Fibroblast of peridontal ligament (primary cell): ENCODE data around the gene BDNF.
"Not testable (repeated sequence)": the region's sequence is repeated elsewhere in the genome, so short reads cannot be mapped to it uniquely, and the experiment has no call there.

Experiments
- DNase-seq: peaks from one replicate; pipeline ENCODE4 v3.0.0-alpha.2; 2010; ENCODE audit errors: extremely low read depth

Gene BDNF

DNA sequence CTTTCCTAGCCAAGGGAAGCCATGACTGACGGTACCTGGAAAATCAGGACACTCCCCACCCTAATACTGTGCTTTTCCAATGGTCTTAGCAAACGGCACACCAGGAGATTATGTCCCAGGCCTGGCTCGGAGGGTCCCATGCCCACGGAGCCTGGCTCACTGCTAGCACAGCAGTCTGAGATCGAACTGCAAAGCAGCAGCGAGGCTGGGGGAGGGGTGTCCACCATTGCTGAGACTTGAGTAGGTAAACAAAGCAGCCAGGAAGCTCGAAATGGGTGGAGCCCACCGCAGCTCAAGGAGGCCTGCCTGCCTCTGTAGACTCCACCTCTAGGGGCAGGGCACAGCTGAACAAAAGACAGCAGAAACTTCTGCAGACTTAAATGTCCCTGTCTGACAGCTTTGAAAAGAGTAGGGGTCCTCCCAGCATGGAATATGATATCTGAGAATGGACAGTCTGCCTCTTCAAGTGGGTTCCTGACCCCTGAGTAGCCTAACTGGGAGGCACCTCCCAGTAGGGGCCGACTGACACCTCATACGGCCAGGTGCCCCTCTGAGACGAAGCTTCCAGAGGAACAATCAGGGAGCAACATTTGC lies 34.6 kb downstream of the BDNF start:
- DNase-seq = not testable (repeated sequence)

DNA sequence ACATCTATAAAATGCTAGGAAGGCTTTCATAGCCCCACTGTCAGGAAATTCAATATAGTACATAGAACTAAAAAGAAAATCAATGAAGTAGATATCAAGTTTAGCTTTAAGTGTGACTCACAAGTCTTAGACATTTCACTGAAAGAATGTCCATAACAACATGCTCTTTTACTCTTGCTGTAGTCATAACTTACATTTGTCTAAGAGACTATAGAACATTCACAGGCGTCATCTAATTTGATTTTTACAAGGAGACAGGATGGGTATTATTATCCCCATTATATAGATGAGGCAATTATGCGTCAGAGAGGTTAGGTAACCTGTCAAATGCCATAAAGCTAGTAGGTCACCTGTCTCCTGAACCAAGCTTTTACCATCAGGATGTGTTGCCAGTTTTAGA lies 36.9 kb downstream of the BDNF start:
- peak; percentile 28 for DNase-seq

DNA sequence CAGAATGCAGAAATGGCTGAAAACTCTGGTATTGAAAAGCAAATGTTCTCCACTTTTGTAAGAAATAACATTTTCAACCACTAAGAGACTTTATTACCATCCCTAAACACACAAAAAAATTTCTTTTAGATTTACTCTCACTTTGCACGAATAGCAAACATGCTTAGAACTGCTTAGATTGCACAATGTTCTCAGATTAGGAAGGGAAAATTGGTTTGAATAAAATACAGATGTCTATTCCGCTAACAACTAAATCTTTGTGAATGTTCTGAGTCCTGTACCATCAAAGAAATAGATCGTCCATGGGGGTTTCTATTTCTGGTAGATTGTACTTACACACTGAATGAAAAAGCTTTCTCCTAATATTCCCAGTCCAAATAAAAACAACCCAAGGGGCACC lies 40.1 kb downstream of the BDNF start:
- peak; percentile 52 for DNase-seq

GRCh38 chr11:27658535-27659236 lies 41.6 kb downstream of the BDNF start:
- DNase-seq = no peak

DNA sequence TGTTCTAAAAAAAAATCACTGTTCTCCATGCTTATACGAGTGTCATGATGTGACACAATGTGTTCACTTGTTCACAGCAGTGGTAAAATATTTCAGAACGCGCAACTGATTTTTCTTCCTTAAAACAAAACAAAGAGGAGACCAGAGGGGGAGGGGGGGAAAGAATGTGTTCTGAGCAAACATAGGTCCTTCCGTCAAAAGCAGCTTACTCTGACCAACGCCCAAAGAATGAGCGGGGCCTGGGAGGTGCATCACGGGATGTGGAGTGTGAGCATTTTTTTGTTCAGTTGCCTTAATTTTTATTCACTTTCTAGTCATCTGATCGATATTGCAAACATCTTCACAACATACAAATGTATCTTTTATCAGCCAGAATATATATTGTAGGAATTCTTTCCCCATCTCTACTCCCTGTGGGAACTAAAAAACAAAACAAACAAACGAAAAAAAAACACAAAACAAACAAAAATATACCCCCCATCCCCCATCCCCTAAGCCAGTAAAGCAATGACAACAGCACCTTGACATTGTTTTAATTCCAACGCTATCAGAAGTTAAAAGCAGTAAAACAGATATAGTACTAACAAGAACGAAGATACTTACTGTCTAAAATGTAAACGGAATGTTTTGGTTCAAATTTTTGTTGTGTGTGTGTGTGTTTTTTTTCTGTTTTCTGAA lies 43.3 kb downstream of the BDNF start:
- DNase-seq = no peak

GRCh38 chr11:27656320-27656719 lies 43.9 kb downstream of the BDNF start:
- no peak for DNase-seq

DNA sequence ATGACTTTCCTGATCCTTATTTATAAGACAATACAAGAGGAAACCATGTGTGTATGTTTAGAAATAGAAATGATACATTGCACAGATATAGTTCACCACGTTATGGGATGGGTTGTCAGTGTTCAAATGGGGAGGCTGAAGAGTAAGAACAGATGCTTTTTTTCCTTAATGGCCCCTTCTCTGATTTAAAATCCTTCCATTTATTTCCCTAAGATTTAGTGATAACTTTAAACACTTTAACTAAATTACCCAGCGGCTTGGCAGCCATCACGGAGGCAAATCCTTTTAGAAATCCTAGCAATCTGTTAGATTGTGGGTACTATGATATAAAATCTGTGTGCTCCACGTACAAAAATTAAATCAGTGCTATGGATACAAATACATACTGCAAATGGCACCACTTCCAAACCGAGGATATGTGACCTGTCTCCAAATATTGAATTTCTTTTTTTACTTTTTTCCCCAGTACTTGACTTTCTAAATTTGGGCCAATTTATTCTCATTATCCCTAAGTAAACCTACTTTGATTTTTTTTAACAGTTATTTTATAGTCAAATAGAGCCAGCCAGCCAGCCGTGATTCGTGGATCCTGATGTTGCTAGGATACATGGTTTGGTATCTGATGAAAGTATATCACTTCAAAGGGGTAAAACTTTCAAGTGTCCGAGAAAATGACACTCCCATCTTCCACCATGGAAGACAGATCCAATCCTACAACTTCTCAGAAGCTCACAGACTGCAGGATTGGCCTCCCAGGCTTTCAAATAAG lies 46.1 kb downstream of the BDNF start:
- DNase-seq = no peak

DNA sequence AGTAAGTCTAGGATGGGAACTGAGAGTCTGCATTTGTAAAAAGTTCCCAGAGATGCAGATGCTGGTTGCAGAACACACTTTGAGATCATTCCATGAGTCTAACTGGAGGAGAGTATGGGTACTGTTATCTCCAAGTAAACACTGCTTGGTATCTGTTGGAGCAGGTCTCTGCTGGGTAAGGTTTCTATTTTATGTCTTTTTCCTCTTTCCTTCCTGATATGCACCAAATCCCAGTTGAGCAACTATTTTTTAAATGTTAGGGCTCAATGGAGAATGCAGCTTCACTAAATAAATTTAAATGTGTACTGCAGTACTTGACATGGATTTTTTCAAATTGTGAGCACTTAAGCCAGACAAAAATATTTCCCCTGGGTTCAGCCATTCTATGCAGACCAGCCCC lies 48.5 kb downstream of the BDNF start:
- no peak for DNase-seq

GRCh38 chr11:27650988-27651387 lies 49.3 kb downstream of the BDNF start:
- DNase-seq = no peak

DNA sequence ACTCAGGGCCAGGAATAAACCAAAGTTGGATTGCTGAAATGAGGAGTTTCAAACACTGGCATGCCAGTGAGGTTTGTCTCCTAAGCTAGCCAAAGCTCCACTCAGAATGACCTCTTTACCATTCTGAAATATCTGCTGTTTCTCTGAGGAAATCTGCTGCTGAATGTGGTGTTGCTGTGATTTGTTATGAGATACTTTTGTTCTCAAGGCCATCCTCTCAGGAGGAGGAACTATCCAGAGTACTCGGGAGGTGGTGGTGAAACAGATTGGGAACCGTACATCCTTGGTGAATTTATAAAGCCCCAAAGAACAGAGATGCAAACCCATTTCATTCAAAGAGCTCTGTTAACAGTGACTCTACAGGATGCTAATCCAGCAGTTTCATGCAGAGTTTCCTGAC lies 50.5 kb downstream of the BDNF start:
- peak; percentile 32 for DNase-seq

- DNase-seq = no peak
These were observed 51.4 kb downstream of the BDNF start for GRCh38 chr11:27648840-27649239.

DNA sequence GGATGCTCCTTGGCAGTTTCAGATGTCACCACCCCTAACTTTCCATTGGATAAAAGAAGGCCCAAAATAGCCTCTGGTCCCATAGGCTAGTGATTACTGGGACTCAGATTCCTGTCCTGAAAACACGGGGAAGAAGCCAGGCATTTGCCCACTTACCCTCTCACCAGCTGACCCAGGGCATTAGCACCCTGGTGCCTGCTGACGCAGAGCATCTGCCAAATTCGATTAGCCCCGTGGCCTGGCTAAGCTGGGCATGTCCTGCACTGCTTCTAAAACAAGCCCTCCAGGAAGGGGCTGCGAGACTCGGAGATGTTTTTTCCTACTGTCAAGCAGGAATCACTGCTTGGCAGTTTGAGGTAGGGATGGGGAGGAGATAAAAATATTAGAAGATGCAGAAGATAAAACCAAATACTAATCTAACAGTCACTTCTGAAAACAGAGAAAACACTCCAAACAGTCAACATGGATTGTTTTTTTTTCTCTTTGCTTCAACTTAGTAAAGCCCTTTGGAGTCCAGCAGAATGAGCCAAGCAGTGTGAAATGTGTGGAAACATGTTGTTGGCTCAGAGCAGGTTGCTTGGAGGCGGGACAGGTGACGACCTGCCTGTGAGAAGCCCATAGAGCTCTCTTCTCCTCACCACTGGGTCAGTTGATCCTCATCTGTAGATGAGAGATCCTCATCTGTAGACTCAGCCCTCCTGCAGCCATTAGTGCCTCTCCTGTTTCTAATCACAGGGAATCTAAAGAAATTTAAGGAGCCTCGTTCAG lies 54.0 kb downstream of the BDNF start:
- DNase-seq = no peak

GRCh38 chr11:27642954-27643353 lies 57.3 kb downstream of the BDNF start:
- no peak for DNase-seq

DNA sequence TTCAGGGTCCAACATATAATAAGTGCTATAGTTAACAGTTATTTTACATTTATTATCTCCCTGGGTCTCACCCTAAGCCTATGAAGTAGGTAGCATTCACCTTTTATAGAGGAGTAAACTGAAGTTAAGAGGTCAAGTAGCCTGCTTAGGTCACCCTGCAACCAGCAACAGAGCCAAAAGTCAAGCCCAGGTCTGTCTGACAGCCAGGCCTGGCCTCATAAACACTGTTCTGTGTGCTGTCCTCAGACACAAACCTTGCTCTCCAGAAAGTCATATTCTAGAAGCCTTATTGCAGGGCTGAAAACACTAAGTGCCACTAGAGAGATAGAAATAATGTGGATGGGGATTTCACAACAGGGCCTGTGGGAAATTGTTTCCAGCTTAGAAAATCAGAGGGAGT lies 59.3 kb downstream of the BDNF start:
- DNase-seq = no peak

DNA sequence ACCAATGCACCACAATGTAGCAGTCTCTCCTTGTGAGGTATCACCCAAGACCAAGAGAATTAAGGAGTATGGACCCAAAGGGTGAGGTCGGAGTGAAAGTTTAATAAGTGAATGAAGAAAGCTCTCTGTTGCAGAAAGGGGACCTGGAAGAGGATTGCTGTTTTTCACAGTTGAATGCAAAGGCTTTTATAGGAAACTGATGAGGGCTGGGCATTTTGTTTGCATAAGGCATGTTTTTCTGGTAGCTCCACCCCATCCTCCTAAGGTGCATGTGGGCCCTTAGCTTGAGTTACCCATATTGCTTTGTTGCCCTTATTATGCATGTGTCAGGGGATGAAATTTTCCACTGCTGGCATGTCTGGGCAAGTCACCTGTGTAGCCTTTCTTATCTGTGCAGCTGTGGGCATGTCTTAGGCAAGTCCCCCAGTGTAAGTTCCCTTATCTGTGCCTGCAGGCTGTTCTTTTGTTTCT lies 64.7 kb downstream of the BDNF start:
- DNase-seq = no peak

- DNase-seq = not testable (repeated sequence)
These were observed 65.5 kb downstream of the BDNF start for GRCh38 chr11:27634776-27635175.

DNA sequence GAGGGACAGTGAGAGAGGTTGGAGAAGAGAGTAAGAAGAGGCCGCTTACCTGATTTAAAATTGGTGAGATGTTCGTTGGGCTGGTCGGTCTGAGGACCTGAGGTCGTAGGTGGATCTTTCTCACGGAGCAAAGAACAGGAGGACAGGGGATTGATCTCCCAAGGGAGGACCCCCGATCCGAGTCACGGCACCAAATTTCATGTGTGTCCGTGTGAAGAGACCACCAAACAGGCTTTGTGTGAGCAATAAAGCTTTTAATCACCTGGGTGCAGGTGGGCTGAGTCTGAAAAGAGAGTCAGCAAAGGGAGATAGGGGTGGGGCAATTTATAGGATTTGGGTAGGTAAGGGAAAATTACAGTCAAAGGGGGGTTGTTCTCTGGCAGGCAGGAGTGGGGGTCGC lies 66.0 kb downstream of the BDNF start:
- DNase-seq = not testable (repeated sequence)

DNA sequence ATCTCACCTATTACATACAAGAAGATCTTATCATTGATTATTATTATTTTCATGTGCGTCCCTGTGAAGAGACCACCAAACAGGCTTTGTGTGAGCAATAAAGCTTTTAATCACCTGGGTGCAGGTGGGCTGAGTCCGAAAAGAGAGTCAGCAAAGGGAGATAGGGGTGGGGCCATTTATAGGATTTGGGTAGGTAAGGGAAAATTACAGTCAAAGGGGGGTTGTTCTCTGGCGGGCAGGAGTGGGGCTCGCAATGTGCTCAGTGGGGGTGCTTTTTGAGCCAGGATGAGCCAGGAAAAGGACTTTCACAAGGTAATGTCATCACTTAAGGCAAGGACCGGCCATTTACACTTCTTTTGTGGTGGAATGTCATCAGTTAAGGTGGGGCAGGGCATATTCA lies 71.2 kb downstream of the BDNF start:
- not testable (repeated sequence) for DNase-seq

DNA sequence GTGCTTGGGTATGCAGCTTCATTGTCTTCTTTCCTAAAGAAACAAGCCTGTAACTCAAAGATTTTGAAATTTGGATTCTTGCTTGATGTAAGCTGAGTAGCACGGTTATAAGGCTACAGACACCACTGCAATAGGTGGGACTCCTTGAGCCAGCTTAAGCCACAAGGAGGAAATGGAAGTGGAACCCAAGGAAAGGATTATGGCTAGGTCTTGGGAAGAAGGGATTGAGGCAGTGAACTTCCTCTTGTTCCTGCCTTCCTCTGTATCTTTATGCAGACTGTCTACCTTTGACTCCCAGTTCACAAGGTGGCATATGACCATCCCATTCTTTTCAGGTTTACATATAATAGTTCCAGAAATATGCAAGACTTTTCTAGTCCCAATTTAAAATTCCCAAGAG lies 72.3 kb downstream of the BDNF start:
- DNase-seq = no peak

GRCh38 chr11:27626938-27627586 lies 73.2 kb downstream of the BDNF start:
- no peak for DNase-seq
